NCI-H2081 (cell line): Measurements from ENCODE around the gene ATP10D.
A peak's percentile ranks its signal among the peaks of the same experiment; 100 is the strongest.
"Not testable (repeated sequence)": the region's sequence is repeated elsewhere in the genome, so short reads cannot be mapped to it uniquely, and the experiment has no call there.

Source experiments
- DNase-seq, 2 experiments: peaks; one replicate each; lab custom pipeline; 2025; lab: John Stamatoyannopoulos, UW

The ATP10D gene

GRCh38 chr4:47485047-47485692 is at the start of gene ATP10D:
Gene ATP10D (plus strand): TSS chr4:47485275. CDS start chr4:47512541, 27,266 bp downstream.
- DNase-seq, result peak; percentile 84 to 95

- DNase-seq, result no peak
These were observed 42.1 kb upstream of the ATP10D start for GRCh38 chr4:47442980-47443379.

- no peak for DNase-seq
These were observed 41.0 kb upstream of the ATP10D start for GRCh38 chr4:47444031-47444430.

- no peak for DNase-seq
These were observed 33.4 kb upstream of the ATP10D start for GRCh38 chr4:47451657-47452056.

GRCh38 chr4:47462799-47463234 is 22.3 kb upstream of the ATP10D start:
- DNase-seq, result no peak

GRCh38 chr4:47463235-47463956 is 21.7 kb upstream of the ATP10D start, which contains the start of gene COMMD8:
Gene COMMD8 (minus strand): TSS chr4:47463702. CDS start chr4:47463651, 51 bp downstream.
- DNase-seq, result peak; percentile 98 to 99

- DNase-seq, result no peak
These were observed 20.1 kb upstream of the ATP10D start for GRCh38 chr4:47465004-47465403.

GRCh38 chr4:47466056-47466785 is 18.9 kb upstream of the ATP10D start:
- no peak for DNase-seq

GRCh38 chr4:47468706-47469365 is 16.2 kb upstream of the ATP10D start:
- no peak for DNase-seq

- DNase-seq, result no peak
These were observed 15.1 kb upstream of the ATP10D start for GRCh38 chr4:47469951-47470350.

- DNase-seq, result no peak
These were observed 14.0 kb upstream of the ATP10D start for GRCh38 chr4:47471064-47471463.

GRCh38 chr4:47471591-47471990 is 13.5 kb upstream of the ATP10D start:
- DNase-seq, result no peak

- DNase-seq, result no peak
These were observed 11.8 kb upstream of the ATP10D start for GRCh38 chr4:47473141-47473750.

- DNase-seq, result no peak
These were observed 10.3 kb upstream of the ATP10D start for GRCh38 chr4:47474799-47475198.

GRCh38 chr4:47475411-47475810 is 9.7 kb upstream of the ATP10D start:
- DNase-seq, result no peak

GRCh38 chr4:47478804-47479203 is 6.3 kb upstream of the ATP10D start:
- no peak for DNase-seq

- DNase-seq, result no peak
These were observed 2.7 kb upstream of the ATP10D start for GRCh38 chr4:47482326-47482725.

GRCh38 chr4:47483745-47484144 is 1.3 kb upstream of the ATP10D start:
- no peak for DNase-seq

- no peak for DNase-seq
These were observed 907 bp upstream of the ATP10D start for GRCh38 chr4:47484168-47484567.

- no peak for DNase-seq
These were observed 693 bp downstream of the ATP10D start for GRCh38 chr4:47485768-47486167.

- no peak for DNase-seq
These were observed 1.2 kb downstream of the ATP10D start for GRCh38 chr4:47486231-47486673.

GRCh38 chr4:47486727-47487126 is 1.7 kb downstream of the ATP10D start:
- DNase-seq, result not testable (repeated sequence)
